Neural cell (in vitro differentiated cells): ENCODE data around the gene RITA1. TPM values are rescaled to one million over a fixed set of nuclear protein-coding genes. Genes with fewer than 3 reads are reported as not detected.

Source experiments
- H2AFZ ChIP-seq: fragments of 200-600, 300-800 bp; sonication (generic), shearing (Covaris generic); 2 replicates; pipeline ENCODE4 v1.6.0; 2014; ENCODE audit warnings: low read depth, mild to moderate bottlenecking, antibody characterized with exemption, low read length, moderate library complexity
- H3F3A ChIP-seq: fragments of 200-600 bp; shearing (Covaris generic); 2 replicates; pipeline ENCODE4 v1.6.1; 2016; ENCODE audit warnings: mild to moderate bottlenecking, moderate library complexity, mixed read lengths, antibody characterized with exemption, low read length; ENCODE audit not compliant: insufficient read depth, poor library complexity, severe bottlenecking
- H3K27ac ChIP-seq: fragments of 200-600, 300-800 bp; sonication (generic), shearing (Covaris generic); 2 replicates; pipeline ENCODE4 v1.5.1; 2014; ENCODE audit warnings: mild to moderate bottlenecking, low read length, moderate library complexity
- H3K27me3 ChIP-seq: fragments of 300-800, 200-600 bp; sonication (generic), shearing (Covaris generic); 2 replicates; pipeline ENCODE4 v1.6.0; 2014; ENCODE audit warnings: mild to moderate bottlenecking, low read depth, low read length, moderate library complexity; ENCODE audit not compliant: insufficient read depth
- H3K36me3 ChIP-seq: fragments of 300-800, 200-600 bp; sonication (generic), shearing (Covaris generic); 2 replicates; pipeline ENCODE4 v1.5.1; 2014; ENCODE audit warnings: mild to moderate bottlenecking, antibody characterized with exemption, low read length, moderate library complexity; ENCODE audit not compliant: insufficient read depth
- H3K4me2 ChIP-seq: fragments of 300-800, 200-600 bp; sonication (generic), shearing (Covaris generic); 2 replicates; pipeline ENCODE4 v1.6.0; 2014; ENCODE audit warnings: mild to moderate bottlenecking, low read length
- H3K4me3 ChIP-seq: fragments of 300-800, 200-600 bp; sonication (generic), shearing (Covaris generic); 2 replicates; pipeline ENCODE4 v1.5.1; 2014; ENCODE audit warnings: mild to moderate bottlenecking, low read length, moderate library complexity
- H3K79me2 ChIP-seq: fragments of 200-600 bp; shearing (Covaris generic); replicated peaks from 2 replicates; pipeline ENCODE4 v1.6.0; 2014; ENCODE audit warnings: mild to moderate bottlenecking, low read length, moderate library complexity; ENCODE audit not compliant: insufficient read depth
- H3K9ac ChIP-seq: fragments of 300-800, 200-600 bp; sonication (generic), shearing (Covaris generic); 2 replicates; pipeline ENCODE4 v1.6.1; 2016; ENCODE audit warnings: mild to moderate bottlenecking, low read length, mixed read lengths
- H3K9me2 ChIP-seq: fragments of 200-600 bp; shearing (Covaris generic); 2 replicates; pipeline ENCODE4 v1.6.1; 2016; ENCODE audit warnings: mild to moderate bottlenecking, low read length, mixed read lengths; ENCODE audit not compliant: insufficient read depth
- H3K9me3 ChIP-seq: fragments of 200-600, 300-800 bp; sonication (generic), shearing (Covaris generic); 2 replicates; pipeline ENCODE4 v1.6.1; 2016; ENCODE audit warnings: mild to moderate bottlenecking, mixed run types, low read length, moderate library complexity, mixed read lengths
- H4K20me1 ChIP-seq: fragments of 200-600 bp; shearing (Covaris generic); 2 replicates; pipeline ENCODE4 v1.6.1; 2016; ENCODE audit warnings: mild to moderate bottlenecking, mixed run types; ENCODE audit not compliant: insufficient read depth
- CTCF ChIP-seq: fragments of 450-650 bp; IDR thresholded peaks from 2 replicates; pipeline ENCODE4 v1.5.1; 2014; ENCODE audit warnings: antibody characterized with exemption, mild to moderate bottlenecking, moderate library complexity; ENCODE audit not compliant: poor library complexity, severe bottlenecking
- EP300 ChIP-seq: fragments of 450-650 bp; conservative IDR thresholded peaks from 2 replicates; pipeline ENCODE4 v1.6.1; 2014; ENCODE audit warnings: antibody characterized with exemption, mild to moderate bottlenecking, moderate library complexity; ENCODE audit not compliant: poor library complexity, severe bottlenecking
- EZH2 ChIP-seq: fragments of 200-600, 300-800 bp; shearing (Covaris generic), sonication (generic); IDR thresholded peaks from 2 replicates; pipeline ENCODE4 v1.6.1; 2014; ENCODE audit warnings: antibody characterized with exemption, low read length, borderline replicate concordance, mild to moderate bottlenecking; ENCODE audit not compliant: insufficient read depth, poor library complexity, severe bottlenecking
- MXI1 ChIP-seq: fragments of 450-650 bp; conservative IDR thresholded peaks from 2 replicates; pipeline ENCODE4 v1.6.1; 2014; ENCODE audit warnings: antibody characterized with exemption, mild to moderate bottlenecking; ENCODE audit not compliant: poor library complexity, severe bottlenecking
- POLR2AphosphoS5 ChIP-seq: IDR thresholded peaks from 2 replicates; pipeline ENCODE4 v1.6.1; 2012
- RAD21 ChIP-seq: fragments of 450-650 bp; conservative IDR thresholded peaks from 2 replicates; pipeline ENCODE4 v1.6.1; 2014; ENCODE audit warnings: antibody characterized with exemption, mild to moderate bottlenecking, moderate library complexity
- REST ChIP-seq: IDR thresholded peaks from 2 replicates; pipeline ENCODE4 v1.6.1; 2012; ENCODE audit warnings: borderline replicate concordance
- SMC3 ChIP-seq: fragments of 450-650 bp; conservative IDR thresholded peaks from 2 replicates; pipeline ENCODE4 v1.6.1; 2014; ENCODE audit warnings: antibody characterized with exemption, mild to moderate bottlenecking, moderate library complexity; ENCODE audit not compliant: poor library complexity
- TAF1 ChIP-seq: IDR thresholded peaks from 2 replicates; pipeline ENCODE4 v1.6.1; 2012; ENCODE audit warnings: low read depth
- polyA plus RNA-seq: library from polyadenylated mRNA; depleted of rRNA; stranded (reverse); fragments of >200 nt; gene quantifications from 2 replicates; pipeline ENCODE4 v1.2.3, GENCODE V29; 2014

RITA1 gene
- polyA plus RNA-seq, 1 donor from 2014 or later, result 23.3 TPM

- no peaks in the 10 kb centered on the region for H4K20me1 ChIP-seq
- no peaks in the 10 kb centered on the region for H3F3A ChIP-seq
- H3K9ac ChIP-seq, result no peak overlapping the region
- no peak overlapping the region for H3K4me2 ChIP-seq
- H3K36me3 ChIP-seq, result peaks cover 8% of the 10 kb centered on the region
- TF ChIP-seq REST (no peak), RAD21 (no peak), EP300 (no peak), CTCF (no peak), POLR2AphosphoS5 (no peak), TAF1 (no peak)
- no peaks in the 10 kb centered on the region for H3K27me3 ChIP-seq
- no peak overlapping the region for H2AFZ ChIP-seq
- H3K79me2 ChIP-seq, result peaks cover 5% of the 10 kb centered on the region
- no peaks in the 10 kb centered on the region for H3K9me3 ChIP-seq
- no peak overlapping the region for H3K4me3 ChIP-seq
- H3K9me2 ChIP-seq, result no peaks in the 10 kb centered on the region
- H3K27ac ChIP-seq, result no peak overlapping the region
Observed at GRCh38 chr12:113179023-113179422, 6.5 kb upstream of the RITA1 start.

- no peak overlapping the region for H2AFZ ChIP-seq
- H3K27ac ChIP-seq, result no peak overlapping the region
- no peaks in the 10 kb centered on the region for H3K9me2 ChIP-seq
- TF ChIP-seq RAD21, result no peak
- TF ChIP-seq POLR2AphosphoS5, result no peak
- no peak for TF ChIP-seq REST
- TF ChIP-seq EZH2, result no peak
- no peak for TF ChIP-seq MXI1
- TF ChIP-seq CTCF, result no peak
- TF ChIP-seq TAF1, result no peak
- no peak for TF ChIP-seq SMC3
- no peak for TF ChIP-seq EP300
- peaks cover 8% of the 10 kb centered on the region for H3K36me3 ChIP-seq
- H3K4me2 ChIP-seq, result no peak overlapping the region
- H3F3A ChIP-seq, result no peaks in the 10 kb centered on the region
- H3K9me3 ChIP-seq, result no peaks in the 10 kb centered on the region
- no peaks in the 10 kb centered on the region for H4K20me1 ChIP-seq
- peaks cover 5% of the 10 kb centered on the region for H3K79me2 ChIP-seq
- H3K4me3 ChIP-seq, result no peak overlapping the region
- no peaks in the 10 kb centered on the region for H3K27me3 ChIP-seq
- H3K9ac ChIP-seq, result no peak overlapping the region
Observed at GRCh38 chr12:113180333-113180732, 5.2 kb upstream of the RITA1 start.
